Dendritic cell treated with granulocyte-macrophage colony-stimulating factor and Interleukin-4, amounts not matched to agents 40 ng/mL and 50 ng/mL, for 4 days (primary cell): ENCODE results near the gene GCK.

ENCODE experiments used
- H3K27ac Mint-ChIP-seq: one replicate; pipeline ENCODE4 v1.8.0; 2022; ENCODE audit warnings: mild to moderate bottlenecking, mixed read lengths
- H3K27me3 Mint-ChIP-seq: one replicate; pipeline ENCODE4 v1.8.0; 2022; ENCODE audit warnings: mild to moderate bottlenecking, mixed read lengths
- H3K36me3 Mint-ChIP-seq: one replicate; pipeline ENCODE4 v1.8.0; 2022; ENCODE audit warnings: low read depth, mixed read lengths
- H3K4me1 Mint-ChIP-seq: one replicate; pipeline ENCODE4 v1.8.0; 2022; ENCODE audit warnings: low read depth, mixed read lengths
- H3K4me3 Mint-ChIP-seq: one replicate; pipeline ENCODE4 v1.8.0; 2022; ENCODE audit warnings: mild to moderate bottlenecking, moderate library complexity, mixed read lengths
- H3K9me3 Mint-ChIP-seq: one replicate; pipeline ENCODE4 v1.8.0; 2022; ENCODE audit warnings: mixed read lengths
- intact Hi-C: fragments of 100-400 bp; cut with micrococcal nuclease; formaldehyde crosslinking; loops from one replicate; pipeline ENCODE4 v1.15.0; 2022

Gene GCK

DNA sequence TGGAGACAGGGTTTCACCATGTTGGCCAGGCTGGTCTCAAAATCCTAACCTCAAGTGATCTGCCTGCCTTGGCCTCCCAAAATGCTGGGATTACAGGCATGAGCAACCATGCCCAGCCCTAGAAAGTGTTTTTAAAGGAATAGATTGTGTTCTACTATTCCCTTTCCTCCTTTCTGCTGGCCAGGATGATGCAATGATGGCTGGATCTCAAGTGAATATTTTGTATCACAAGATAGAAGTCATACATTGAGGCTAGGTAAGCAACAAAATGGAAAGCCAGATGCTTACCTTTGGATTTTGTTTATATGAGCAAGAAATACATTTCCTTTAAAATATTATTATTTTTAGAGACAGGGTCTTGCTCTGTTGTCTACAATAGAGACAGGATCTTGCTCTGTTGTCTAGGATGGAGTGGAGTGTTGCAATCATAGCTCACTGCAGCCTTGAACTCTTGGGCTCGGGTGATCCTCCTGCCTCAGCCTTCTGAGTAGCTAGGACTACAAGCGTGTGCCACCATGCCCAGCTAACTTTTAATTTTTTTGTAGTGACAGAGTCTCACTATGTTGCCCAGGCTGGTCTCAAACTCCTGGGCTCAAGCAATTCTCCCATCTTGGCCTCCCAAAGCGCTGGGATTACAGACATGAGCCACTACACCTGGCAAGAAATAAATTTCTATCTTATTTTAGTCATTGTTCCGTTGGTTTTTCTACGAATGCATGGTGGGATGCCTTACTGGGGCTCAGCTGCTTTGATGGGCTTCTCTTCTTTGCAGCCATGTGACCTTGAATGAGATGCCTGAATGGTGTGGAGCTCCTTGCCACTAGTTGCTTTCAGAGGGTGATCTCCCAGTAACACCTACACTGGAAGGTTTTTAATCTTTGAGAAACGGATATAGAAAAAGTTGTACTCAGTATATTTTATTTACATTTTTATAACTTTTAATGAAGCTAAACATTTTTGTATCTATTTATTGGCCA is 90.9 kb downstream of the GCK start:
- no peak overlapping the region for H3K27ac Mint-ChIP-seq

DNA sequence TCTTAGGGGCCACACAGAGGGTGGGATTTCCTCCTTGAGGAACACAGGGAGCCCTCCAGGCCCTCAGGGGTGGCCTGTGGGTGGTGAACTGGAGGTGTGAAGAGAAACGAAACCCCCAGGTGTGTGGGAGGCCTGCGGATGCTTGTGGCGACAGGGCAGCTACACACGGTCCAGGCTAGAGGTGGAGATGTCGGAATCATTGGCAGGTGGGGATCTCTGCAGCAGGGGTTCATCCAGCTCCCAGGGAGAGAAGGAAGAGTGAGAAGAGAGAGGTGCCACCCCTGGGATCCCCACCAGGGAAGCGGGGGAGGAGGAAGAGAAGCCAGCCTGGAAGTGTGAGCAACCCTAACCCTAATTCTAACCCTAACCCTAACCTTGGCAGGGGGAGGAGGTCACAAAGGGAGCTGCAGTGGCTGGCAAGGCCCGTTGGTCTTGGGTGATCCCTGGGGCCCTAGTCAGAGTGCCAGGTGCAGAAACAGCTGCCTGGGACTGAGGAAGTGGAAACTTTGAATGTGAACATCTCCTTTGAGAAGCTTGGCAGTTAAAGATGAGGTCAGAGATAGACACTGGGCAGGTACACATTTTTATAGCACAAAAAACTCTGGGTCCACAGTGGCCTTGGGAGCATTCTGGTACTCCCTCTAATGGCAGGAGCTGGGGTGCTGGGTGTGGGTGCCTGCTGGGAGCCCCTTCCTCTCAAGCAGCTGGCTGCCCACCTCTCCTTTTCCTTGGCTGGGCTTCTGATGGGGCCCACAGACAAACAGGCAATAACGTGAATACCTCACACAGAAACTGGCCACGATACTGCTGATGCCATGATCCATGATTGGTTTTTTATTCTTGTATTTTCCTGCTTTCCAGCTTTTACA is 91.9 kb downstream of the GCK start:
- Mint-ChIP-seq H3K36me3 (no peaks in the 10 kb centered on the region), H3K27ac (no peak overlapping the region), H3K9me3 (no peaks in the 10 kb centered on the region), H3K4me1 (peaks cover 9% of the 10 kb centered on the region), H3K27me3 (peaks cover 8% of the 10 kb centered on the region), H3K4me3 (no peak overlapping the region)
- intact Hi-C loops = no loop called here

More for the DNA sequence above, 90.9 kb downstream of the GCK start:
- Mint-ChIP-seq H3K9me3 (no peaks in the 10 kb centered on the region), H3K4me1 (peaks cover 9% of the 10 kb centered on the region), H3K36me3 (no peaks in the 10 kb centered on the region), H3K4me3 (no peak overlapping the region), H3K27me3 (peaks cover 17% of the 10 kb centered on the region)
- intact Hi-C loops = no loop called here

DNA sequence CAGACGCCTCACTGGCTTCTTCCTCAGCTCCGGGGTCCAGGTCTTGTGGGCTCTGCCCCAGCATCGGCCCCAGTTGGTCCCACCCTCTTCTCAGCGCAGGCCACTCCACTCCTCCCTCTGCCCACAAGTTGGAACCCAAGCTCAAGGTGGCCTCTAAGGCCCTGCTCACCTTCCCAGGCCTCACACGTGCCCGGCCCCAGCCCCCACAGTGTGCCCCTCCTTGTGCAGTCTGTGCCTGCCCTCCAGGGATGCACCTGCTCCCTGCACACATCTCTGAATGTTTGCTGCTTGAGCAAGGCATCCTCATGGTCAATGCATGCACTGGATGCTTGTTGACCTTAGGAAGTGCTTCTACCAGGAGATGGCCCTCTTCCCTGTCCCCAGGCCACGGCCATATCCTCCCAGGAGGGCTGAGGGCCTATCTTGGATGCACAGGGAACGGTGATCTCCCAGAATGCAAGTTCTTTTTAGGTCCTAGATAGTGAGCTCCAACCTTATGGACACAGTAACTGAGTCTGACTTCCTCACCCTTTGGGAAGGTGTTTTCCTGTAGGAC is 92.8 kb downstream of the GCK start:
- peaks cover 6% of the 10 kb centered on the region for H3K27me3 Mint-ChIP-seq
- no peaks in the 10 kb centered on the region for H3K9me3 Mint-ChIP-seq
- intact Hi-C loops = no loop called here
- no peak overlapping the region for H3K27ac Mint-ChIP-seq
- H3K4me3 Mint-ChIP-seq = no peak overlapping the region
- no peaks in the 10 kb centered on the region for H3K36me3 Mint-ChIP-seq
- H3K4me1 Mint-ChIP-seq = peaks cover 9% of the 10 kb centered on the region

DNA sequence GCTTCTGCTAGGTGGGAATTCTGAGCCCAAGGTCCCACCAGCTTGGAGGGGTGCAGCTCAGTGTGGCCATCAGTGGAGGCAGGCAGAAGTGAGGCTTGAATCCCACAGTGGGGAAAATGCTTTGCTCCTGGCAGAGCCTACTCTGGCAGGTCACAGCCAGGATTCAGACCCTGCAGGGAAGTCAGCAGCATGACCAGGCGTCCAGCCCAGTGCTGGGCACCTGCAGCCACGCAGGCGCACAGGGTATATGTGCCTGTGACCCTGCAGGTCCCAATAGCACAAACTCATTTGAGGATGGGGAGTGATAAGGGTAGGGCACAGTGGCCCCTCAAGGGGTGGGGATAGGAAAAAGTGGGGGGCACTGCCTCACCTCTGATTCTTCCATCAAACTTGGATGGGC is 93.5 kb downstream of the GCK start:
- Mint-ChIP-seq H3K9me3 (no peaks in the 10 kb centered on the region), H3K27me3 (peaks cover 6% of the 10 kb centered on the region), H3K27ac (no peak overlapping the region), H3K36me3 (no peaks in the 10 kb centered on the region), H3K4me1 (peaks cover 9% of the 10 kb centered on the region), H3K4me3 (no peak overlapping the region)
- intact Hi-C loops = no loop called here

DNA sequence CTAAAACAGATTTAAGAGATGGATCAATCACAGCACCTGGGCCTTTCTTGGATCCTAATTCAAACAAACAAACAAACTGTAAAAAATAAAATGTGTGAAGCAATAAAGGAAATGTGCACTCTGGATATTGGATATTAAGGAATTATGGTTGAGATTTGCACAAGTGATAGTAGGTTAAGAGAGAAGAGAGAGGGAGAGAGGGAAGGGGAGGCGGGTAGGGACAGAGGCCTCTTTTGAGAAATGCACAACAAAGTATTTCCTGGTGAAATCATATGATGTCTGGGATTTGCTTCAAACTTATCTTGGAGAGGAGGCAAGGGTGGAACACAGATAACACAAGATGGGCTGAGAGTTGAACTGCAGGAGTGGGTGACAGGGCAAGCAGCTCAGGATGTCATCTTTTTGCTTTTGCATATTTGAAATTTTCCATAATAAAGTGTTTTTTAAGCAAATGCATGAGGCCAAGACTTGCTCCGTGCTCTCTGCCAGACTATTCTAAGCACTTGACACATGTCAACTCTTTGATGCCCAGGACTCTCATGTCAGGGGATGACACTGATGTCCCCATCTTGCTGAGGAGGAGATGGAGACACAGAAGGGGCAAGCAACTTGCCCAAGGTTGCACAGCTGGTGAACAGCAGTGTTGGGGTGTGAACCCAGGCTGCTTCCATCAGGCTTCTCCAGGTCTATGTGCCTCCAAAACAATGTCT is 94.2 kb downstream of the GCK start:
- Mint-ChIP-seq H3K4me3 (no peak overlapping the region), H3K27me3 (peaks cover 6% of the 10 kb centered on the region), H3K4me1 (peaks cover 9% of the 10 kb centered on the region), H3K36me3 (no peaks in the 10 kb centered on the region), H3K9me3 (no peaks in the 10 kb centered on the region), H3K27ac (no peak overlapping the region)
- intact Hi-C loops = no loop called here

DNA sequence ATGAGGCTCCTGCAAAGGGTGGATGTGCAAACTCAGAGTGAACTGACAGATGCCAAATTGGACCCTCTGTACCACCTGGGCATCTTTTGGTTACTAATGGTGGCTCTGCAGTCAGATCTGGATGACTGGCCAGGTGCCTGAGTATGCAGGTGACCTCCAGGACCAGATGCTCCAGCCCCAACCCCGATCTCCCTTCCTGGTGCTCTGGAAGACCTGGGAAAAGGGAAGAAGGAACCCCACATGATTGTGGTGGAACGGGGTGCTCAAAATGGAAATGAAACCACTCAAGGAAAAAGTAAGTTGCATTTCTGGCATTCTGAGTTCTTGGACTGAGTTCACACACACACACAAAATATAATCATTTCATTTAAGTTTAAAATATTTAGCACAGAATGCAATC is 94.9 kb downstream of the GCK start:
- peaks cover 6% of the 10 kb centered on the region for H3K27me3 Mint-ChIP-seq
- H3K4me1 Mint-ChIP-seq = peaks cover 9% of the 10 kb centered on the region
- no peak overlapping the region for H3K4me3 Mint-ChIP-seq
- no peaks in the 10 kb centered on the region for H3K9me3 Mint-ChIP-seq
- intact Hi-C loops = no loop called here
- no peak overlapping the region for H3K27ac Mint-ChIP-seq
- H3K36me3 Mint-ChIP-seq = no peaks in the 10 kb centered on the region
